Fibroblast of skin of right quadriceps (primary cell): Measurements from ENCODE around the gene NAA10.

Source experiments
- DNase-seq: peaks from one replicate; pipeline ENCODE4 v3.0.0-alpha.2; 2013

NAA10 gene

GRCh38 chrX:153882557-153882956 lies 52.3 kb downstream of the NAA10 start:
- no peak for DNase-seq

GRCh38 chrX:153882086-153882498 lies 52.7 kb downstream of the NAA10 start:
- no peak for DNase-seq

GRCh38 chrX:153881281-153881680 lies 53.6 kb downstream of the NAA10 start:
- DNase-seq, result no peak

GRCh38 chrX:153880440-153880815 lies 54.4 kb downstream of the NAA10 start:
- no peak for DNase-seq

- DNase-seq, result no peak
Measured at GRCh38 chrX:153879741-153880439, 54.9 kb downstream of the NAA10 start.
